Hematopoietic multipotent progenitor cell treated with erythropoietin and hydrocortisone succinate and interleukin-3 and kit ligand, for 8 days (in vitro differentiated cells): Measurements from ENCODE around the gene TMEM143.
"Not testable (repeated sequence)": the region's sequence is repeated elsewhere in the genome, so short reads cannot be mapped to it uniquely, and the experiment has no call there.

Source experiments
- DNase-seq: peaks from one replicate; pipeline ENCODE4 v3.0.0-alpha.2; 2015

Gene TMEM143

DNA sequence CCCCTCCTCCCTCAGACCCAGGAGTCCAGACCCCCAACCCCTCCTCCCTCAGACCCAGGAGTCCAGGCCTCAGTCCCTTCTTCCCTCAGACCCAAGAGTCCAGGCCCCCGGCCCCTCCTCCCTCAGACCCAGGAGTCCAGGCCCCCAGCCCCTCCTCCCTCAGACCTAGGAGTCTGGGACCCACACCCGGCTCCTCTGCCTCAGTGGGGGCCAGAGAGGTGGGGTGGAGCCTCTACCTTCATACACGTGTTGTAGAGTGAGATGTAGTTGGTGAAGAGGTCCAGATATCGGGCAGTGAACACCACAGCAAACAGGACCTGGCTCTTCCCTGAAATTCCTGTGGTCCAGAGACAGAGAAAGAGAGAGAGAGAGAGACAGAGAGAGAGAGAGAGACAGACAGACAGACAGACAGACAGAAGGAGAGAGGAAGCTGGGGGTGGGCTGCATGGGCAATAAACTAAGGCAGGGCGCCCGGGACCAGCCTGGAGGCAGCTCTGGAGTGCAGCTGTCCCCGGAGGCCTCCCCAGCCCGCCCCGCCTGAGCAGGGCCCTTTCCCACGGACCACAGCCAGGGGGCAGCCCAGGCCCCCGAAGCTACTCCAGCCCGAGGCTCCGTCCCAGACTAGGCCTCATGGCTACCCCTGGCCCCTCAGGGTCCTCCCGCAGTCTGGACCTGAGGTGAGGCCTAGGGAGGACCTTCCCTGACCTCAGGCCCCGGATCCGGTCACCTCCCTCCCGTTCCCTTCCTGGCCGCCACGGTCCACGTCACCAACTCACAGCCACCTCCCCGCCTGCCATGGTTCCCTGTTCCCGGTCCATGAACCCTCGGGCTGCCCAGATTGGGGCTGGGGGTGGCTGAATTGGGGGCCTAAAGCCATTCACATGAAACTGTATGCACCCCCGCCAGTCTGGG is 26.7 kb upstream of the TMEM143 start:
- DNase-seq = peak; percentile 67

DNA sequence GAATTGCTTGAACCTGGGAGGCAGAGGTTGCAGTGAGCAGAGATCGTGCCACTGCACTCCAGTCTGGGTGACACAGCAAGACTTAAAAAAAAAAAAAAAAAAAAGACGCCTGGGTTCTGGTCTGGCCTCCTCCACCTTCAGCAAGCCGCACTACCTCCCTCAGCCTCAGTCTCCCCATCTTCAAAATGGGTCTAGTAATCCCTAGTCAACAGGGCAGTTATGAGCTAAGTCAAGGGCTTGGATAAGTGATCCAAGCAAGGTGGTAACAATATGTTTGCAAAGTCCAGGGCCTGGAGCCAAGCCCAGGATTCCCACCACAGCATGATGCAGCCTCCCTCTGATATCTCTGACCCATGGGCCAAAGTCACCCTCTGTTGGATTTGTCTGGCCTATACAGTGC is 23.2 kb upstream of the TMEM143 start:
- DNase-seq = no peak

DNA sequence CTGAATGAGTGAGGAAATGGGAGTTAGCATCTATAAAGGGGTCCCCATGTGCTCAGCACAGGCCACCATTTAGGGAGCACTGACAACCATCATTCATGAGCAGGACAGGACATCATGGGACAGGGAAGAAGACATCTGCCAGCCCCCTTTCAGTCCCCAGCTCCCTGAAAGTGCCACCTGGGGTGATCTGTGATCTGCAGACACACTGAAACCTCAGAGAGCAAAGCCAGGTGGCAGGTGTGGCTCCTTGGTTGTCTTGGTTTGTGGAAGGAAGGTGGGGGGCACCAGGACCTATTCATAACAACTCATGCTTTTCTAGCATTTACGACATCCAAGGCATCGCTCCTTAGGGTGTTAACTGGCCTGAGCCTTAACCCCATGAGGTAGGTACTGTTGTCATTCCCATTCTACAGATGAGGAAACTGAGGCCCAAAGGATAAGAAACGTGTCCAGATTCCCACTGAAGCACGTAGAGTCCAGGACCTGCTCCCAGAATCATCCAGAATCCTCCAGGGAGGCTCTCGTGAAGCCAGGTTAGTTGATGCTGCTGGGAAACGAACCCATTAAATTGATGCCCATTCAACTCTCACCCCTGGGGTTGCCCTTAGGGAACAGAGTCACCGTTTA is 21.8 kb upstream of the TMEM143 start:
- no peak for DNase-seq

DNA sequence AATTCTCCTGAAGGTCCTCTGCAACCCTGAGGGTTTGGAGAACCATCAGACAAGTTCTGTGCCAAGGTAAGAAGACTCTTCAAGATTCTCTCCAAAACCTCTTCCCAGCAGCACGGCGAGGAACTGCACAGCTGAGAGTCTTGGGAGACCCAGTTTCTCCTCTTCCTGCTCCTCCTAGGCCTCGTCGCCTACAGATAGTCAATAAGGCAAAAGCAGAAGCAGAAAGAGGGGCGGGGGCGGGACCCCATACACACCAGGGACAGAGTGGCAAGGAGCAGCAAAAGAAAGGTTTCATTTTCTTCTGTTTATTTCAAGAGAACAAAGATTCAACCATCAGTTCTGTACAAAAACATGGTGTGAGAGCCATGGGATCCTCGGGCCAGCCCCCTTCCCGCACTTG is 18.5 kb upstream of the TMEM143 start:
- DNase-seq = no peak

DNA sequence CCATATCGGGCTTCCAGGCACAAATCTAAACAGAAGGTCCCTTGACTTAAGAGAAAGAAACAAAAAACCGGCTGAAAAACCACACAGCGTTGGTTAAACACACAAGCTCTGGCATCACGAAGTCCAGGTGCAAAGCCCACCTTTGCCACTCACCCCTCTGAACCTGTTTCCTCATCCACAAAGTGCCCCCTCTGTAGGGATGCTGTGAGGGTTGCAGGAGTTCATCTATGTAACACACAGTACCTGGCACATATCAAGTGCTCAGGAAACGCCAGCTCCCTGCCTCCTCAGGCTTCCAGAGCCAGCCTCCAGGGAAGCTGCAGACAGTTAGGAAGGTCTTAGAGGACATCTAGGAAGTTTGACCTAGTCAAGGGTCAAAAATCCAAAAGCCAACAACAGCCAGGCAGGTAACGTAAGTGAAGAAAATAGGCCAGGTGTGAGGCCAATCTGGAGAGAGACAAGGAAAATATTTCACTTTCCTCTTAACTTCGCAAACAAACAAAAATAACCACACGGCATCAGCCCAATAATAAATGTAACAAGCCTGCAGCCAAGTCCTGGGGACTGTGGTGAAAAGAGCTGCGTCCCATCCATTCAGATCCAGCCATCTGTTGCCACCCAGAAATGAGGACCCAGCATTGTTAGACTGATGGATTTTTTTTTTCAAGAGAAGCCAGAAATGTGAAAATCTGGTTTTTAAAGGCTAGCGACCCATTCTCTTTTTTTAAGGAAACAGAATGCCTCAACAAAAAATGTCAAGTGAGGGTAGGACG is 17.6 kb upstream of the TMEM143 start:
- DNase-seq = no peak

DNA sequence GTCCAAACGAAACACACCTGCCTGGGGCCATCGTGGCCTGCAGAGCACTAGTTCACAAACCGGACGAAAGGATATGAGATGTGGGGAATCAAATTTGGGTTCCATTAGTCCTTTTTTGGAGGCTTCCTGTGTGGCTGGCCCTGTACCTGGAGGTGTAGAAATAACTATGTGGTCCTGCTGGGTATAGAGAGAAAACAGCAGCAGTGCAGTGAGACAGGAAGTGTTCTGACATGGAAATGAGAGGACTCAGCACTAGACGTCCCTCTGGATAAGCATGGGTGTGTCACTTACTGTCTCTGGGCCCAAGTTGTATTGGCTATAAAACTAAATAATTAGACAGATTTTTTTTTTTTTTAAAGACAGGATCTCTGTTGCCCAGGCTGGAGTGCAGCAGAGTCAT is 15.3 kb upstream of the TMEM143 start:
- peak; percentile 23 for DNase-seq

DNA sequence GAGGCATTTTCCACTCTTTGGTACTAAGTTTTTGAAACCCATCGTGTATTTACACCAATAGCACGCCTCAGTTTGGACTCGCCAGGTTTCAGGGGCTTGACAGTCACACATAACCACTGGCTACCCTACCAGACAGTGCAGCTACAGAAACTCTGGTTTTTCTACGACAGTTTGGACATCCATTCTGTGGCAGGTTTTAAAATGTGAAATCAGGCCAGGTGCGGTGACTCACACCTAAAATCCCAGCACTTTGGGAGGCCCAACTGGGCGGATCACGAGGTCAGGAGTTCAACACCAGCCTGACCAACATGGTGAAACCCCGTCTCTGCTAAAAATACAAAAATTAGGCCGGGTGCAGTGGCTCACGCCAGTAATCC is 14.4 kb upstream of the TMEM143 start:
- DNase-seq = no peak

DNA sequence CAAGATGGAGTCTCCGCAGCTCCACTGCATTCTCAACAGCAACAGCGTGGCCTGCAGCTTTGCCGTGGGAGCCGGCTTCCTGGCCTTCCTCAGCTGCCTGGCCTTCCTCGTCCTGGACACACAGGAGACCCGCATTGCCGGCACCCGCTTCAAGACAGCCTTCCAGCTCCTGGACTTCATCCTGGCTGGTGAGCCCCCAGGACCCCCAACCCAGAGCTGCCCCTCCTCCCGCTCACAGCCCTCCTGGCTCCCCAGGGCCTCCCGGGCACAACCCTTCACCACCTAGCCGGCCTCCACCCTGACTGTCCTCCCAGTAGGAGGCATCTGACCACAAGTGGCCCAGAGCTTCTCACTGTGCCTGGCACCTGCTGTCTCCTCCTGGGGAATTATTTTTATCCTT is 9.8 kb upstream of the TMEM143 start:
- DNase-seq = no peak

DNA sequence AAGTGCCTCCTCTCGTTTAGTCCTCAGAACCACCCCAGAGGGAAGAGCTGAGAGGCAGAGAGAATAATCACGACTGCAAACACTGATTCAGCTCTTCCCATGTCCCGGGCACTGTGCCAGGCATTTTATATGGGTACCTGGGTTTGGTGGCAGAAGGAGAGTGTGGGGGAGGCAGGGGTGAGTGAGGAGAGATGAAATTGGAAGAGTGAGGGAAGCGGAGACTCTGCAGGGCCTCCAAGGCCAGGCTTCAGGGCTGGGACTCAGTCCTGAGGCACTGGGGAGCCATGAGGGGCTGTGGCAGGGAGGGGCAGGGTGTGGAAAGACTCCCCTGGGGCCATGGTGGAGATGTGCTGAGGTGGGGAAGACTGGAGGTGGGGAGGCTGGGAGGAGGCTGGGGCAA is 9.2 kb upstream of the TMEM143 start:
- no peak for DNase-seq

DNA sequence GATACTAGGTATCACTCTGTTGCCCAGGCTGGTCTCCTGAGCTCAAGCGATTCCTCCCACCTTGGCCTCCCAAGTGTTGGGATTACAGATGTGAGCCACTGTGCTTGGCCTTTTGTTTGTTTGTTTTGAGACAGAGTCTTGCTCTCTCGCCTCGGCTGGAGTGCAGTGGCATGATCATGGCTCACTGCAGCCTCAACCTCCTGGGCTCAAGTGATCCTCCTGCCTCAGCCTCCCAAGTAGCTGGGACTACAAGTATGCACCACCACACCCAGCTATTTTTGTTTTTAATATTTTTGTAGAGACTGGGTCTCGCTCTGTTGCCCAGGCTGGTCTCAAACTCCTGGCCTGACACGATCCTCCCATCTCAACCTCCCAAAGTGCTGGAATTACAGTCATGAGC is 8.0 kb upstream of the TMEM143 start:
- DNase-seq = not testable (repeated sequence)

DNA sequence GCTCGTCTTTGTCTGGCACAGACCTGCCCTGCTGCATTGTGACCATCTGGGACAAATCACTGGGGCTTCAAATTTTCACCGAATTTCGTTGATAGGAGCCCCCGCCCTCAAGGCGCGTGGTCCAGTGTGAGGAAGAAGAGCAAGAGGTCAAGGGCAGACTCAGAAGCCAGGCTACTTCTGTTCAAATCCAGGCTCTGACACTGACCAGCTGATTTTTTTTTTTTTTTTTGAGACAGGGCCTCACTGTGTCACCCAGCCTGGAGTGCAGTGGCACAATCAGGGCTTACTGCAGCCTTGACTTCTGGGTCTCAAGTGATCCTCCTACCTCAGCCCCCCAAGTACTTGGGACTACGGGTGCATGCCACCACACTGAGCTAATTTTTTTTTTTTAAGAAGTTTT is 7.6 kb upstream of the TMEM143 start:
- no peak for DNase-seq

DNA sequence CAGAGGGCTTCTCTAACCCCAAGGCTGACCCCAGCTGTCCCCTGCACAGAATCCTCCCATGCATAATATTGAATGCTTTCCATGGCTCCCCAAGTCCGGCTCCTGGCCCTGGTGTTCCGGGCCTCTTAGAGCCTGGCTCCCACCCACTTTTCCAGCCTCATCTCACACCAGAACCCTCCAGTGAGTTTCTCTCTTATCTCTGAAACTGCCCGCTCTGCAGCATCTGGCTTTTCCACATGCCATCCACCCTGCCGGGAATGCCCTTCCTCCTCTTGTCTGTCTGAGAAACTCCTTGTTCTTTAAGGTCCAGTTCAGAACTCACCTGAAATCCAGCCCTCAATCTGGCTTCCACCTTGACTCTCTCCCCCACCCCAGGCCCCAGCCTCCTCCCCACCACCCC is 7.2 kb upstream of the TMEM143 start:
- no peak for DNase-seq

DNA sequence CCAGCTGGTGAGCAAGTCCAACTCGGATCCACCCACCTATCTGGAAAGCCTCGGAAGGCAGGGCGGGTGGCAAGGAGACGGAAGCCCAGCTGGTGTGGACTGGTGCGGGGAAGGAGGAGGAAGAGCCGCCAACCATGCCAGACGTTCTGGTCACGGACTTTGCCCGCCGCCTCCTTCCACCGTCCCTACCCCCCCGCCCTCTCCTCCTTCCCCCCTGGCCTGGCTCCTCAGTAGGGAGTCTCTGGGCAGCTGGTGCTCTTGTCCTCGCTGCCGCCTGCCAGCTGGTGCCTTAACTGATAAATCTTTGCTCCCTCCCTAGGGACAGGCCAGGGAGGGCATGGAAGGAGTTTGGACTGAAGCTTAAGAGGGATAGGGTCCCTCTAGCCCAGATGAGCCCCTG is 5.2 kb upstream of the TMEM143 start:
- no peak for DNase-seq

DNA sequence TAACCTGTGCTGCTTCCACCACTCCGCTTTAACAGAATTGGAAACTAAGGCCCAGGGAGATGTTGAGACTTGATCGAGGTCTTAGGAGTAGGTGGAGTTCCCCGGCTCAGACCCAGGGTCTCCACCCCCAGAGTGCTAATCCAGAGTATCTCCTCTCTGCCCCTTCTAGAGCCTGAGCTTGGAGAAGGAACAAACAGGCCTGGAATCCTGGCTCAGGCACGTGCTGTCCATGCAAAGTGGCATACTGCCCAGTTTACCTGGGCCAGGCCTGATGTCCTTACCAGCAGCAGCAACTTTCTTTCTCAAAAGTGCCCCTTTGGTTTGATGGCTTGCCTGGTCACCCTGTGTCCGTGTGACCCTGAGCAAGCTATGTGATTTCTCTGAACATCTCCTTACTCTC is 4.1 kb upstream of the TMEM143 start:
- no peak for DNase-seq

DNA sequence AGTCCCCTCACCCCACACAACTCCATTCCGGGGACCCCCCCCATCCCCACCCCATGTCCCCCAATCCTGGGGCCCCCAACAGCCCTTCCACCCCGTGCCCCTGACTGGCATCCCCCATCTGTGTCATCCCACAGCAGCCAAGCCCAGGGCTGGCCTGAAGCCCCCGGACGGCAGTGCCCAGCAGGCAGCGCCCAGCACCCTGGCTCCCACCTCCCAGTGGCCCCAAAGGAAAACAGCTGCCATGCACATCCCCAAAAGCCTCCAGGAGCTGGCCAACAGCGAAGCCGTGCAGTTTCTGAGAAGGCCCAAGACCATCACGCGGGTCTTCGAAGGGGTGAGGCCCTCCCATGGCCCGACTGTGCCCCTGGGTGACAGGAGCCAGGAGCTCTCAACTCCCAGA is 1.9 kb upstream of the TMEM143 start:
- DNase-seq = no peak

DNA sequence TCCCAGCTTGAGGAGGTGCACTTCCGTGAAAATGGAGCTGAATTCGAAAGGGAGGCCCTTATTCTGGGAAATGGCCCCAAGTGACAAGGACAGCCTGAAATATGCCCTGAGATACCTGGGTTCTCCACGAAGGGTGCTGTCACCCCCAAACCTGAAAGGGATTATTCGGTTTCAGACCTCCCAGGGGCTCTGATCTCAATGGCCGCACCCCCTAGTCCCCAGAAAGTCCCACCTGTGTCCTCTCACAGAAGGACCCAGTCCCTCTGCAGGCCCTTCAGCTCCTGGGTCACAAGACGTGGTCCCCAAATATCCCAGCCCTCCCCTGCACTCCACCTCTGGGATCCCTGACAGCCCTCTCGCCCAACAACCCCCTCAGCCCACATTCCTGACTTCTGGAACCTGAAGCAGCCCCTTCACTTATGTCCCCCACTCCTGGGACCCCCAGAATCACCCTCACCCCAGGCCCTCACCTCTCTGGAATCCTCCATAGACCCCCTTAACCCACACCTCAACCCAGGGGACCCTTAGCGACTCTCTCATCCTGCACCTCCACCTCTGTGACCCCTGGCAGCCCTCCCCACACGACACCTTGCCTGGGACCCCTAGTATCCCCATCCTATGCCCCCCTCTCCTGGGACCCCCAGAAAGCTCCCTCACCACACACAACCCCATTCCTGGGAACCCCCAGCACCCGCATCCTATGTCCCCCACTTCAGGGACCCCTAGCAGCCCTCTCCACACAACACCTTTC is 1.0 kb upstream of the TMEM143 start:
- DNase-seq = no peak

DNA sequence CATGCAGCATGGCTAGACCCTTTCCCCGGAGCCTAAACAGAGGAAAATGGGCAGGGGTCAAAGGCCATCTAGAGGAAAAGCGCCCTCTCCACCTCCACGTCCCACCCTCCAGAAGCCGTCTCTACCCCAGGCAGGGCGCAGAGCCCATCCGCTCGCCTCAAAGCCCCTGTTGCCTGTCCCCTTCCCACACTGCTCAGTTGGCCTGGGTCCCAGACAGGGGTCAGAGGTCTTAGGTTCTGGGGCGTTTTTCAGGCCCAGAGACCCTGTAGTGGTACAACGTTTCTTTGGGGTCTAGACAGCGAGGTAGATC is 285 bp downstream of the TMEM143 start:
- DNase-seq = no peak

DNA sequence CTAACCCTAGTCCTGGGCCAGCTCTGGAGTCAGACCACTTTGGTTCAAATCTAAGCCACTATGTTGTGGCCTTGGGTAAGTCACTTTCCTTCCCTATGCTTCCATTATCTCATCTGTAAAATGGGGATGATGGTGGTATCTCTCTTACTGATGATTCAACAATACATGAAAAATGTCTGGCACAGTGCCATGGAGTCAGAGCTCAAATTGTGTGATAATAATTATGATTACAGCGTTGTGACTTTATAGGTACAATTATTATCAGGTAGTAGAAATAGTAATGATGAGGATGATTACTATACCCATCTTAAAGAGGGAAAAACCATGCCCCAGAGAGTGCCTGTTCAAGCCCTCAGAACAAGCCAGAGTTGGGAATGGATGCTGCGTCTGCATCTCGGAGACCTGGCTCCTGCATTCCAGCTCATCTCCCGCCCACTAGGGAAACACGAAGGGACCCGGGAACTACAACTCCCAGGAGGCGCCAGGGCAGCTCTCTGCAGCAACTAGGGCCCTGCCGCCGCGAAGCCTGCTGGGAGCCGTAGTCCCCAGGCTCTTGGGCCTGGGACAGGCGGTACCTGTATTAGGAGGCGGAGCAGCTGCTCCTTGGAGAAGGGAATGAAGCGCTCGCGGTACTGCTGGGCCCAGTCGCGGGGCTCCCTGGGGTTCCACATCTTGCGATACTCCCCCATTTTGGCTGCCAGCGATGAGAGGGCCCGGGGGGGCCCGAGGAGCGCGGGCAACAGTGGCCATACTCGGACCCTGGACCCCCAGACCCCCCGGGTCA is 832 bp downstream of the TMEM143 start:
- peak; percentile 95 for DNase-seq

DNA sequence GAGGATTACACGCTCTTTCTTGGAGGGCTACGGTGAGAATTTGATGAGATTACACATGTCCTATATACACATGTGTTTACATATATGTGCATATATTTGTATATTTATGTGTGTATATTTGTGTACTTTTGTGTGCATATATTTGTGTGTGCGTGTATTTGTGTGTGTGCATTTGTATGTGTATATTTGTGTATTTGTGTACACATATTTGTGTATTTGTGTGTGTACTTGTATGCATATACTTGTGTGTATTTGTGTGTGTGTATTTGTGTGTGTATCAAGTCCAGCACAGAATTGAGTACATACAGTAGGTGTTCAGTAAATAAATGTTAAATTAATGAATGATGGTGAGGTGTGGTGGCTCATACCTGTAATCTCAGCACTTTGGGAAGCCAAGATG is 1.8 kb downstream of the TMEM143 start:
- DNase-seq = no peak

DNA sequence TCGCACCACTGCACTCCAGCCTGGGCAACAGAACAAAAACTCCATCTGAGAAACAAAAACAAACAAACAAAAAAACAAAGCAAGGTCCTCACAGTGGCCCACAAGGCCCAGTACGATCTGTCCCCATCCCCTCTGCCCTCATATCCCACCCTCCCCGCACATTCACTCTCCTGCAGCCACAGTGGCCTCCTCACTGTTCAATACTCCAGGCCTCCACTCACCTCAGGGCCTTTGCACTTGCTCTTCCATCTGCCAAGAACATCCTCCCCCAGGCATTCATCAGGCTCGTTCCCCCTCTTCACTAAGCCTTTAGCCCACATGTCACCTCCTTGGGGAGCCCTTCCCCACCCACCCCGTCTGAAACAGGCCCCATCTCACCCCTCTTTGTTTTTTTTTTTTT is 4.6 kb downstream of the TMEM143 start:
- no peak for DNase-seq

DNA sequence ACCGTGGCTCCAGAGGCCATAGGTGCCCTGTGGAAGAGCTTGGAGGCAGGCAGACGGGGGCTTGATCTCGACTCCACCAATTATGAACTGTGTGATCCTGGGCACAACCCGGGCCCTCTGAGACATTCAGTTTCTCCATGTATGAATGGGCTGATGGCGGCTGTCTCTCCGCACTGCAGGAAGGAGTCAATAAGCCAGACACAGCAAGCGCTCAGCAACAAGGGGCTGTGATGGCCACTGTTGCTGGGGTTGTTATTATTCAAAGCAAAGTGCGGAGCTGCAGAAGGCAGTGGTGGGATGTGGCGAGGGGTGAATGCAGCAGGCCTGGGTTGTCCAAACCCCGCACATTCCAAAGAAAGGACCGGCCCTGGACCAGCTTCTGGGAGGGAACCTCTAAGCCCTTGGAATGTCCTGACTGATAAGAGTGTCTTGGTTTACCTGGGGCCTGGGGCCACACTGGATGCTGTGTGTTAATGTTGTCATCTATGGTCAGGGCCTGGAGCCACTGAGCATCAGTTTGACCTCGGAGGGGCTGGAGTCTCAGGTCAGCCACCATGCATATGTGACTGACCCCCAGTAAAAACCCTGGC is 8.3 kb downstream of the TMEM143 start:
- DNase-seq = no peak

DNA sequence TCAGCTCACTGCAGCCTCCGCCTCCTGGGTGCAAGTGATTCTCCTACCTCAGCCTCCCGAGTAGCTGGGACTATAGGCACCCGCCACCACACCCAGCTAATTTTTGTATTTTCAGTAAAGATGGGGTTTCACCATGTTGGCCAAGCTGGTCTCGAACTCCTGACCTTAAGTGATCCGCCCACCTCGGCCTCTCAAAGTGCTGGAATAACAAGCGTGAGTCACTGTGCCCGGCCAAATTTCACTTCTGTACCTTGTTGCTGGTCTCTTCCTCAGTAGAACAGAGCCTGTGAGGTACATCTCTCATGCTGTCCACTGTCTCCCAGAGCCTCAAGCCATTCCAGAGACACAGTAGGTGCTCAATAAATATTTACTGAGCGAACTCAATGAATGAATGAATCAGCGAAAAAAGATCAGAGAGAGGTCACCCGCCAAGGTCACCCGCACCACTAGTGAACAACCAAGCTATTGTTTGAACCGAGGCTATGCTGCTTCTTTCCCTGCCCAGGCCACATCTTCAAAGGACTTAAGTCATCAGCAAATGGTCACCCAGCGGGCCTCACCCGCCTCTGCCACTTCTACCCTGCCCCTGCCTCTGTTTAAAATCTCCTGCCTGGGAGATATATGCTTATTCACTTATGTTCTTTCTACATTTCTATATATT is 9.3 kb downstream of the TMEM143 start:
- no peak for DNase-seq
